Neuronal stem cell (in vitro differentiated cells): ENCODE data around the gene FN3KRP.

Experiments
- DNase-seq: peaks from one replicate; pipeline ENCODE4 v3.0.0-alpha.2; 2013; ENCODE audit warnings: low spot score
- H2AFZ ChIP-seq: one replicate; pipeline ENCODE4 v1.6.1; 2013; ENCODE audit warnings: mild to moderate bottlenecking, low read length, inconsistent platforms
- H2AK5ac ChIP-seq: 2 replicates; pipeline ENCODE4 v1.6.1; 2013; ENCODE audit warnings: low read depth, mild to moderate bottlenecking, inconsistent platforms, low read length, moderate library complexity, mixed read lengths
- H2BK120ac ChIP-seq: 2 replicates; pipeline ENCODE4 v1.6.1; 2013; ENCODE audit warnings: low read depth, mild to moderate bottlenecking, inconsistent platforms, low read length, moderate library complexity, mixed read lengths
- H2BK12ac ChIP-seq: one replicate; pipeline ENCODE4 v1.6.1; 2013; ENCODE audit warnings: low read length, inconsistent platforms
- H2BK15ac ChIP-seq: 2 replicates; pipeline ENCODE4 v1.6.1; 2013; ENCODE audit warnings: mild to moderate bottlenecking, low read length, inconsistent platforms, mixed read lengths
- H2BK5ac ChIP-seq: one replicate; pipeline ENCODE4 v1.6.1; 2013; ENCODE audit warnings: inconsistent platforms, mild to moderate bottlenecking, low read length, moderate library complexity
- H3K14ac ChIP-seq: one replicate; pipeline ENCODE4 v1.6.1; 2013; ENCODE audit warnings: low read length, inconsistent platforms
- H3K18ac ChIP-seq: 2 replicates; pipeline ENCODE4 v1.6.1; 2013; ENCODE audit warnings: low read length, inconsistent platforms
- H3K23ac ChIP-seq: 2 replicates; pipeline ENCODE4 v1.6.1; 2013; ENCODE audit warnings: low read depth, mild to moderate bottlenecking, mixed read lengths, low read length, inconsistent platforms; ENCODE audit not compliant: poor library complexity
- H3K27ac ChIP-seq: replicated peaks from 3 replicates; pipeline ENCODE4 v1.5.1; 2013; ENCODE audit warnings: low read length, inconsistent platforms
- H3K27me3 ChIP-seq, 3 experiments: 2 replicates each; pipeline ENCODE4 v1.6.1; 2013; ENCODE audit warnings: low read length in 3 of 3, mild to moderate bottlenecking in 2 of 3, inconsistent platforms in 1 of 3, low read depth in 1 of 3, mixed read lengths in 1 of 3, moderate library complexity in 1 of 3; ENCODE audit not compliant: control insufficient read depth in 3 of 3, insufficient read depth in 3 of 3
- H3K36me3 ChIP-seq, 2 donors: replicated peaks in 1 of 2; 2 replicates each; pipeline ENCODE4 v1.6.1; 2013; ENCODE audit warnings: low read length in 2 of 2; ENCODE audit not compliant: control insufficient read depth in 2 of 2, insufficient read depth in 2 of 2
- H3K4ac ChIP-seq: 2 replicates; pipeline ENCODE4 v1.6.1; 2013; ENCODE audit warnings: inconsistent platforms, mild to moderate bottlenecking, low read length, moderate library complexity
- H3K4me1 ChIP-seq, 2 donors: 1 replicate in 1 of 2; 2 replicates in 1 of 2; pipeline ENCODE4 v1.6.1; 2013; ENCODE audit warnings: low read length in 2 of 2, low read depth in 1 of 2; ENCODE audit not compliant: control insufficient read depth in 2 of 2, insufficient read depth in 1 of 2
- H3K4me2 ChIP-seq: one replicate; pipeline ENCODE4 v1.6.1; 2013; ENCODE audit warnings: mild to moderate bottlenecking, low read length, inconsistent platforms; ENCODE audit not compliant: insufficient read depth, poor library complexity, severe bottlenecking
- H3K4me3 ChIP-seq, 2 donors: 2 replicates each; pipeline ENCODE4 v1.5.1; 2013; ENCODE audit warnings: low read length in 2 of 2, mild to moderate bottlenecking in 2 of 2, inconsistent platforms in 1 of 2, moderate library complexity in 1 of 2
- H3K79me1 ChIP-seq: one replicate; pipeline ENCODE4 v1.6.1; 2013; ENCODE audit warnings: low read depth, mild to moderate bottlenecking, inconsistent platforms, low read length, moderate library complexity
- H3K9ac ChIP-seq: one replicate; pipeline ENCODE4 v1.6.1; 2013; ENCODE audit warnings: mild to moderate bottlenecking, low read depth, low read length, inconsistent platforms; ENCODE audit not compliant: poor library complexity
- H3K9me3 ChIP-seq, 2 donors: replicated peaks in 1 of 2; 2 replicates each; pipeline versions ENCODE3 to v1.6.1; 2013; ENCODE audit warnings: low read length in 2 of 2, mild to moderate bottlenecking in 2 of 2, inconsistent platforms in 1 of 2, low read depth in 1 of 2, mixed read lengths in 1 of 2, moderate library complexity in 1 of 2; ENCODE audit not compliant: control insufficient read depth in 2 of 2, insufficient read depth in 1 of 2
- H4K8ac ChIP-seq: one replicate; pipeline ENCODE4 v1.6.1; 2013; ENCODE audit warnings: low read depth, mild to moderate bottlenecking, inconsistent platforms, low read length, moderate library complexity
- H4K91ac ChIP-seq: one replicate; pipeline ENCODE4 v1.6.1; 2013; ENCODE audit warnings: low read length, low read depth, mild to moderate bottlenecking, inconsistent platforms; ENCODE audit not compliant: poor library complexity
- WGBS, 2 donors: extraction: QIAGEN DNeasy Blood & Tissue Kit; methylation state at CpG; one replicate each; pipeline ENCODE4 v1.1.7; 2013; ENCODE audit warnings: missing lambda C conversion rate in 2 of 2, mixed read lengths in 1 of 2; ENCODE audit not compliant: insufficient read length in 2 of 2, insufficient replicate concordance in 1 of 2; ENCODE audit errors: extremely low coverage in 2 of 2; 5-methylcytosine and 5-hydroxymethylcytosine counted together

FN3KRP gene

GRCh38 chr17:82718986-82719685 lies 2.6 kb downstream of the FN3KRP start:
- no peak overlapping the region for H3K4ac ChIP-seq
- H3K79me1 ChIP-seq, result peaks cover 7% of the 10 kb centered on the region
- no peak overlapping the region for H2AFZ ChIP-seq
- no peak overlapping the region for H3K9ac ChIP-seq
- H3K14ac ChIP-seq, result no peak overlapping the region
- H3K36me3 ChIP-seq, result peaks cover 16 to 48% of the 10 kb centered on the region in 2 donors
- H2BK15ac ChIP-seq, result no peak overlapping the region
- no peak overlapping the region for H3K4me3 ChIP-seq
- no peak overlapping the region for H3K27ac ChIP-seq
- no peak overlapping the region for H4K8ac ChIP-seq
- no peak overlapping the region for H3K23ac ChIP-seq
- no peak overlapping the region for H2BK5ac ChIP-seq
- no peak overlapping the region for H3K4me2 ChIP-seq
- H3K9me3 ChIP-seq, result peaks cover 0 to 2% of the 10 kb centered on the region in 2 donors
- no peak overlapping the region for H2BK12ac ChIP-seq
- DNase-seq, result no peak
- no peak overlapping the region for H4K91ac ChIP-seq
- no peaks in the 10 kb centered on the region for H3K27me3 ChIP-seq
- no peak overlapping the region for H3K18ac ChIP-seq
- H3K4me1 ChIP-seq, result peaks cover 5 to 9% of the 10 kb centered on the region in 2 donors
- no peak overlapping the region for H2AK5ac ChIP-seq
- WGBS, 2 donors, result no CpG with 5 or more reads among the region's 18 CpGs
- no peak overlapping the region for H2BK120ac ChIP-seq

DNA sequence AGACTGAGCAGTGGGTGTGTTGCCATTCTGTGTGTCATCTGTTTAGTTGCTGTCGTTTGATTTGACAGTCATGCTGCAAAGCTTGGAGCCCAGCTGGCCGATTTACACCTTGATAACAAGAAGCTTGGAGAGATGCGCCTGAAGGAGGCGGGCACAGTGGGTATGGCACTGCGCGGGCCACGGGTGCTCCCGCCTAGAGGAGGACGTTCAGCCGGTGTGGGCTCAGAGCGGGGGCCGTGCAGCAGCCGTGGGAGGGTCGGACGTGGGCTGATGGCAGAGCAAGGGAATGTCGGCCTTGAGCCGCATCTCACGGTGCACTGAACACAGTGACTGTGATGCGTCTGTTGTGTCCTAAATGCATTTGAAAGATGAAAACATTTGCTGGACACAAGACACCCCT lies 3.7 kb downstream of the FN3KRP start:
- DNase-seq, result no peak
- Histone ChIP-seq H3K14ac (no peak overlapping the region), H3K27ac (no peak overlapping the region), H3K9ac (no peak overlapping the region), H2AFZ (no peak overlapping the region), H3K79me1 (peaks cover 7% of the 10 kb centered on the region), H2BK5ac (no peak overlapping the region), H3K9me3 (peaks cover 0 to 2% of the 10 kb centered on the region in 2 donors), H3K4ac (no peak overlapping the region), H2BK15ac (no peak overlapping the region), H2BK120ac (no peak overlapping the region), H3K4me1 (peaks cover 5 to 9% of the 10 kb centered on the region in 2 donors), H3K27me3 (no peaks in the 10 kb centered on the region), H3K18ac (no peak overlapping the region), H4K8ac (no peak overlapping the region), H3K36me3 (peaks cover 16 to 49% of the 10 kb centered on the region in 2 donors), H2AK5ac (no peak overlapping the region), H4K91ac (no peak overlapping the region), H3K4me2 (no peak overlapping the region), H2BK12ac (no peak overlapping the region), H3K23ac (no peak overlapping the region), H3K4me3 (no peak overlapping the region)
- WGBS, 2 donors, result no CpG with 5 or more reads among the region's 19 CpGs

GRCh38 chr17:82722341-82723013 lies 6.0 kb downstream of the FN3KRP start:
- Histone ChIP-seq H3K4me2 (no peak overlapping the region), H3K18ac (no peak overlapping the region), H4K91ac (no peak overlapping the region), H2BK120ac (no peak overlapping the region), H3K36me3 (peaks cover 26 to 65% of the 10 kb centered on the region in 2 donors), H3K9ac (no peak overlapping the region), H4K8ac (no peak overlapping the region), H3K27ac (no peak overlapping the region), H2BK12ac (no peak overlapping the region), H2AK5ac (no peak overlapping the region), H2AFZ (no peak overlapping the region), H3K4ac (no peak overlapping the region), H3K9me3 (peaks cover 0 to 2% of the 10 kb centered on the region in 2 donors), H2BK5ac (no peak overlapping the region), H2BK15ac (no peak overlapping the region), H3K4me1 (peaks cover 5 to 6% of the 10 kb centered on the region in 2 donors), H3K14ac (no peak overlapping the region), H3K23ac (no peak overlapping the region), H3K79me1 (peaks cover 5% of the 10 kb centered on the region), H3K4me3 (no peak overlapping the region), H3K27me3 (no peaks in the 10 kb centered on the region)
- DNase-seq, result no peak
- WGBS, 2 donors, result no CpG with 5 or more reads among the region's 19 CpGs

- H3K36me3 ChIP-seq, result peaks cover 29 to 72% of the 10 kb centered on the region in 2 donors
- H2AK5ac ChIP-seq, result no peak overlapping the region
- H3K4me3 ChIP-seq, result peak overlapping the region in 1 of 2 donors; percentile 53
- no peak for DNase-seq
- H3K4ac ChIP-seq, result no peak overlapping the region
- H3K4me2 ChIP-seq, result no peak overlapping the region
- H3K14ac ChIP-seq, result peak overlapping the region; percentile 87
- H3K18ac ChIP-seq, result no peak overlapping the region
- no peak overlapping the region for H4K91ac ChIP-seq
- peaks cover 0 to 2% of the 10 kb centered on the region in 2 donors for H3K9me3 ChIP-seq
- no peak overlapping the region for H3K27ac ChIP-seq
- no peaks in the 10 kb centered on the region for H3K4me1 ChIP-seq
- no peak overlapping the region for H2BK5ac ChIP-seq
- H3K23ac ChIP-seq, result peak overlapping the region; percentile 75
- H2AFZ ChIP-seq, result no peak overlapping the region
- H2BK12ac ChIP-seq, result no peak overlapping the region
- peaks cover 5% of the 10 kb centered on the region for H3K79me1 ChIP-seq
- WGBS, 2 donors, result no CpG with 5 or more reads among the region's 26 CpGs
- H3K27me3 ChIP-seq, result no peaks in the 10 kb centered on the region
- peak overlapping the region; percentile 96 for H4K8ac ChIP-seq
- no peak overlapping the region for H2BK15ac ChIP-seq
- no peak overlapping the region for H2BK120ac ChIP-seq
- H3K9ac ChIP-seq, result peak overlapping the region; percentile 72
These were observed 6.8 kb downstream of the FN3KRP start for GRCh38 chr17:82723169-82723807.
